Renal cortical epithelial cell (primary cell): ENCODE results near the gene PSMB7. TPM values are rescaled to one million over a fixed set of nuclear protein-coding genes. Genes with fewer than 3 reads are reported as not detected.
A peak's percentile ranks its signal among the peaks of the same experiment; 100 is the strongest.

Experiments used
- DNase-seq: peaks from one replicate; pipeline ENCODE4 v3.0.0-alpha.2; 2011; ENCODE audit warnings: low read depth
- total RNA-seq: library from RNA; depleted of rRNA; stranded (reverse); fragments of >200 nt; gene quantifications from 2 replicates; pipeline ENCODE4 v1.2.3, GENCODE V29; 2014

Gene PSMB7
- total RNA-seq, 1 donor from 2014 or later: 94.6 TPM

GRCh38 chr9:124357721-124358361 lies 57.4 kb downstream of the PSMB7 start:
- no peak for DNase-seq

GRCh38 chr9:124356745-124357390 lies 58.4 kb downstream of the PSMB7 start:
- no peak for DNase-seq

- no peak for DNase-seq
Measured at GRCh38 chr9:124355941-124356744, 59.1 kb downstream of the PSMB7 start.

GRCh38 chr9:124355039-124355940 lies 60.0 kb downstream of the PSMB7 start:
- DNase-seq: no peak

GRCh38 chr9:124354346-124355038 lies 60.8 kb downstream of the PSMB7 start:
- DNase-seq: no peak

- DNase-seq: peak; percentile 78
Measured at GRCh38 chr9:124353811-124354274, 61.4 kb downstream of the PSMB7 start.

- no peak for DNase-seq
Measured at GRCh38 chr9:124353166-124353768, 62.0 kb downstream of the PSMB7 start.

GRCh38 chr9:124352616-124353015 lies 62.6 kb downstream of the PSMB7 start:
- no peak for DNase-seq

- no peak for DNase-seq
Measured at GRCh38 chr9:124351672-124352468, 63.4 kb downstream of the PSMB7 start.

- no peak for DNase-seq
Measured at GRCh38 chr9:124350494-124351263, 64.6 kb downstream of the PSMB7 start.

GRCh38 chr9:124349675-124350493 lies 65.4 kb downstream of the PSMB7 start:
- no peak for DNase-seq

- no peak for DNase-seq
Measured at GRCh38 chr9:124349267-124349666, 66.0 kb downstream of the PSMB7 start.

GRCh38 chr9:124348831-124349230 lies 66.4 kb downstream of the PSMB7 start:
- DNase-seq: no peak

- no peak for DNase-seq
Measured at GRCh38 chr9:124348363-124348762, 66.9 kb downstream of the PSMB7 start.

- DNase-seq: no peak
Measured at GRCh38 chr9:124347968-124348358, 67.3 kb downstream of the PSMB7 start.

GRCh38 chr9:124347206-124347967 lies 67.9 kb downstream of the PSMB7 start:
- no peak for DNase-seq
